GM18498 (cell line): Measurements from ENCODE around the gene TNKS1BP1.
"Not testable (repeated sequence)": the region's sequence is repeated elsewhere in the genome, so short reads cannot be mapped to it uniquely, and the experiment has no call there.

Experiments used
- ATAC-seq: cut with Tn5 transposase; IDR thresholded peaks from one replicate; pipeline ENCODE4 v1.9.1; 2021; ENCODE audit warnings: mild to moderate bottlenecking, moderate library complexity; ENCODE audit not compliant: unreplicated experiment

The TNKS1BP1 gene

GRCh38 chr11:57324886-57325734, at the start of gene TNKS1BP1:
TSS of gene TNKS1BP1 (minus strand) at chr11:57324952. CDS start at chr11:57321885, 3,067 bp downstream.
- ATAC-seq: peak; percentile 91

- ATAC-seq: no peak
Measured at GRCh38 chr11:57373146-57373545, 48.4 kb upstream of the TNKS1BP1 start.

- no peak for ATAC-seq
Measured at GRCh38 chr11:57370941-57371340, 46.2 kb upstream of the TNKS1BP1 start.

GRCh38 chr11:57370251-57370650, 45.5 kb upstream of the TNKS1BP1 start:
- no peak for ATAC-seq

- no peak for ATAC-seq
Measured at GRCh38 chr11:57368845-57369232, 44.1 kb upstream of the TNKS1BP1 start.

- ATAC-seq: no peak
Measured at GRCh38 chr11:57368106-57368844, 43.5 kb upstream of the TNKS1BP1 start.

- ATAC-seq: no peak
Measured at GRCh38 chr11:57364851-57365660, 40.3 kb upstream of the TNKS1BP1 start.

- no peak for ATAC-seq
Measured at GRCh38 chr11:57363131-57364080, 38.7 kb upstream of the TNKS1BP1 start.

GRCh38 chr11:57361926-57362325, 37.2 kb upstream of the TNKS1BP1 start:
- ATAC-seq: no peak

GRCh38 chr11:57361420-57361819, 36.7 kb upstream of the TNKS1BP1 start:
- ATAC-seq: not testable (repeated sequence)

- no peak for ATAC-seq
Measured at GRCh38 chr11:57360991-57361390, 36.2 kb upstream of the TNKS1BP1 start.

- ATAC-seq: no peak
Measured at GRCh38 chr11:57359896-57360690, 35.3 kb upstream of the TNKS1BP1 start.

- no peak for ATAC-seq
Measured at GRCh38 chr11:57359396-57359795, 34.6 kb upstream of the TNKS1BP1 start.

GRCh38 chr11:57358991-57359390, 34.2 kb upstream of the TNKS1BP1 start:
- no peak for ATAC-seq

- ATAC-seq: no peak
Measured at GRCh38 chr11:57358543-57358961, 33.8 kb upstream of the TNKS1BP1 start.

- no peak for ATAC-seq
Measured at GRCh38 chr11:57357856-57358255, 33.1 kb upstream of the TNKS1BP1 start.

- no peak for ATAC-seq
Measured at GRCh38 chr11:57357310-57357709, 32.6 kb upstream of the TNKS1BP1 start.

GRCh38 chr11:57356268-57356667, 31.5 kb upstream of the TNKS1BP1 start:
- no peak for ATAC-seq

- no peak for ATAC-seq
Measured at GRCh38 chr11:57354699-57355098, 29.9 kb upstream of the TNKS1BP1 start.
